ENCODE results near the gene MYO15A. TPM values are rescaled to one million over a fixed set of nuclear protein-coding genes. Genes with fewer than 3 reads are reported as not detected.
A peak's percentile ranks its signal among the peaks of the same experiment; 100 is the strongest.

MYO15A gene
- total and polyA plus RNA-seq, 2 of the 4 experiments (the other 2 are of a cell fraction), result 0.18 to 1.1 TPM

- TF ChIP-seq USF2 (IDR thresholded peaks at IDR 0.05; ENCODE audit: low read depth, low read length) (peak; percentile 83), FOS (IDR thresholded peaks at IDR 0.05; ENCODE audit: low read depth, low read length) (no peak)
These were observed 75.0 kb downstream of the MYO15A start, which contains the start of gene ALKBH5 (continued) for GRCh38 chr17:18183334-18184142.
